Common myeloid progenitor, CD34-positive (primary cell): Measurements from ENCODE around the gene PNPLA2.

Experiments used
- CTCF ChIA-PET: fragments of 350-600 bp; sonication (Branson Sonifier 250); formaldehyde crosslinking; loops from one replicate; lab custom pipeline; 2021; ENCODE audit warnings: antibody characterized with exemption; lab: Charles Lee
- POLR2A ChIA-PET: fragments of 350-600 bp; sonication (Branson Sonifier 250); formaldehyde crosslinking; loops from one replicate; lab custom pipeline; 2021; ENCODE audit warnings: antibody characterized with exemption; lab: Charles Lee
- DNase-seq, 3 donors: peaks; one replicate each; pipeline versions ENCODE4 v3.0.0 to v3.0.0-alpha.2; 2013
- H3K27ac ChIP-seq, 2 experiments: 1 replicate in 1 of 2; 2 replicates in 1 of 2; pipeline ENCODE4 v1.7.0; 2013; ENCODE audit warnings: inconsistent platforms in 2 of 2, low read length in 2 of 2, mild to moderate bottlenecking in 2 of 2, low read depth in 1 of 2, moderate library complexity in 1 of 2; ENCODE audit not compliant: severe bottlenecking in 2 of 2, insufficient read depth in 1 of 2, poor library complexity in 1 of 2
- H3K27me3 ChIP-seq, 5 experiments: replicated peaks in 2 of 5; 1 replicate in 3 of 5; 2 replicates in 2 of 5; pipeline versions ENCODE4 v1.6.1 to v1.7.0; 2013; ENCODE audit warnings: low read length in 4 of 5, mild to moderate bottlenecking in 2 of 5, moderate library complexity in 2 of 5, inconsistent platforms in 1 of 5; ENCODE audit not compliant: insufficient read depth in 5 of 5, control insufficient read depth in 4 of 5
- H3K36me3 ChIP-seq, 4 experiments: 1 replicate in 2 of 4; 2 replicates in 2 of 4; pipeline versions ENCODE4 v1.6.1 to v1.7.0; 2013; ENCODE audit warnings: low read length in 3 of 4, control low read depth in 1 of 4, mild to moderate bottlenecking in 1 of 4; ENCODE audit not compliant: control insufficient read depth in 4 of 4, insufficient read depth in 4 of 4
- H3K4me1 ChIP-seq, 4 experiments: 1 replicate in 3 of 4; 2 replicates in 1 of 4; pipeline versions ENCODE4 v1.6.1 to v1.7.1; 2013; ENCODE audit warnings: low read length in 3 of 4, mild to moderate bottlenecking in 3 of 4, control low read depth in 1 of 4, inconsistent platforms in 1 of 4, moderate library complexity in 1 of 4; ENCODE audit not compliant: control insufficient read depth in 4 of 4, insufficient read depth in 4 of 4; ENCODE audit errors: control extremely low read depth in 1 of 4
- H3K4me3 ChIP-seq, 7 experiments: 1 replicate in 4 of 7; 2 replicates in 3 of 7; pipeline versions ENCODE4 v1.5.1 to v1.7.0; 2013; ENCODE audit warnings: mild to moderate bottlenecking in 7 of 7, low read length in 6 of 7, moderate library complexity in 6 of 7, inconsistent platforms in 2 of 7, low read depth in 2 of 7, control low read depth in 1 of 7; ENCODE audit not compliant: insufficient read depth in 4 of 7, control insufficient read depth in 1 of 7; ENCODE audit errors: extremely low read depth in 1 of 7
- H3K9me3 ChIP-seq, 5 experiments: 1 replicate in 4 of 5; 2 replicates in 1 of 5; pipeline versions ENCODE4 v1.6.1 to v1.7.1; 2013; ENCODE audit warnings: low read length in 4 of 5, mild to moderate bottlenecking in 2 of 5, inconsistent platforms in 1 of 5, low read depth in 1 of 5, moderate library complexity in 1 of 5; ENCODE audit not compliant: control insufficient read depth in 4 of 5, insufficient read depth in 2 of 5; ENCODE audit errors: control extremely low read depth in 1 of 5
- WGBS: methylation state at CpG from one replicate; pipeline ENCODE4 v1.1.5; 2013; ENCODE audit not compliant: insufficient coverage; 5-methylcytosine and 5-hydroxymethylcytosine counted together

PNPLA2 gene

DNA sequence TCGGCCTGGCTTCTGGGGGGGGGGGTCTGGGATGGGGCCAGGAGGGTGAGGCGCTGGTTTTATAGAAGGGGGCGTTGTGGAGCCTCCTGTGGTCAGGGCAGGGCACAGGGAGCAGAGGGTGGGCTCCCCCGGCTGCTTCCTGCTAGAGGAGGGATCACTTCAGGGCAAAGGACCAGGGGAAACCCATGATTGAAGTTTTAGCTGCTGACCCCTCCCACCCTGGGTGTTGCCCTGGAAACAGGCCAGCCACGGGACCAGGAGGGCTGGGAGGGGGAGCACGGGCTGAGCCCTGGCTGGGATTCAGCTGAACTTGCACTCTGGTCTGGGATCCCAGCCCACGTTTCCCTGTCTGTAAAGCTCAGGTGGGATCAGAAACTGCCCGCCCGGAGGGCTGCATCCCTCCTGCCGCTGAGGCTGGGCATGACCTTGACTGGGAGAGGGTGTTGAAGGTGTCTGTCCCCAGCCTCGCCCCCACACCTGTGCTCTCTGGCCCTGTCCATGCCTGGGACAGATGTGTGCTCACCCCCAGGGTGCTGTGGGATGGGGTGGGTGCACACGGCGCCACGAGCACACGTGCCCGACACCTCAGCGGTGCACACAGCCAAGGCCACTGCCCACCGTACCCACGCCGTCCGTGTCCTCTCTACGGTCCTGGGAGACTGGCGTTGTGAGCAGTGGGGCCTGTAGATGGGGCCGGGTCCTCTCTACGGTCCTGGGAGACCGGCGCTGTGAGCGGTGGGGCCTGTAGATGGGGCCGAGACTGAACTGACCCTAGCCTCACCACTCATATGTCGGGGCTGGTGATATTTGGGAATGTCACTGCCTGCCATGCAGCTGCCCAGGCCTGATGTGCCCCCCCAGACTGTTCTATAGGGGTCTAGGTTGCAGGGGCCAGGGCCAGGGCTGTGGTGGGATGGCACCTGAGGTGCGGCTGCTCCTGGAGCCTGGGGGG lies 26.3 kb downstream of the PNPLA2 start:
- DNase-seq, result peak; percentile 86 to 96 (median 96)
- Histone ChIP-seq H3K4me1 (peaks cover 0 to 68% (median 66%) of the 10 kb centered on the region in 4 experiments), H3K9me3 (no peaks in the 10 kb centered on the region), H3K27me3 (peaks cover 0 to 6% (median 0%) of the 10 kb centered on the region in 5 experiments), H3K36me3 (peaks cover 0 to 8% (median 6%) of the 10 kb centered on the region in 4 experiments), H3K27ac (no peak overlapping the region), H3K4me3 (peak overlapping the region in 4 of 7 experiments; percentile 46 to 94 (median 68))
- POLR2A ChIA-PET, result interaction anchor here (0.6 to 0.9 kb wide), 5 partner anchors 10 to 132 kb away, joined by 3 to 6 read pairs (median 3); partner anchors contain the start of gene CD151
- CTCF ChIA-PET, result interaction anchor here (0.6 to 5.0 kb wide), 7 partner anchors 11 to 207 kb away, joined by 3 to 32 read pairs (median 8); partner anchors contain the start of gene PNPLA2
- 35% methylated on average over 24 of the region's 31 CpGs for WGBS

DNA sequence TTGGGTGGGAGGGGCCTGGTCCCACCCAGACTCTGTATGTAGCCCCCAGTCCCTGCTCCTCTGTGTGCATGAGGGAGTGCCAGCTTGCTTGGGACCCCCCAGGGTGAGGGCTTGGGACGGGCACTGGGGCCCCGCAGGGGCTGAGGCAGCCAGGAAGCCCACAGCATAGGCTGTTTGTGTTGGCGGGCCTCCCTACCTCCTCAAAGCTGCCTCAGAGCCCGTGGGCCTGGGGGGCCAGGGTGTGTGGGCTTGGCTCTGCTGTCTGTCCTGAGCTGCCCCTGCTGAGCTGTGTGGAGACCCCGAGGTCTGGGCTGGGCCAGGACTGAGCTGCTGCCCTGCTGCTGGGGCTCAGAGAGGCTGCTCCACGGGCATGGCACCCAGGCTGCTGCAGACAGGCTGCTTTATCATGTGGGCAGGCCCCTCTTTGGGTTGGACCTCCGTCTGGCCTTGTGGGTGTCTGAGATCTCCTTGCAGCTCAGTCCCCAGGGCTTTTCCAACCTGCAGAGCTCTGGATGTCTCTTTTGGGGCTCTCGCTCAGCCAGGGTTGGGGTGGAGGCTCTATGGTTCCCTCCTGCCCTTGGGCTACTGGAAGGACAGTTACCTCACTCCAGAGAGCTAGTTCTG lies 27.3 kb downstream of the PNPLA2 start:
- POLR2A ChIA-PET, result interaction anchor here (0.6 to 0.7 kb wide), 2 partner anchors 62 to 131 kb away, joined by 3 to 10 read pairs; no protein-coding TSS in a partner anchor
- Histone ChIP-seq H3K27me3 (peaks cover 0 to 7% (median 0%) of the 10 kb centered on the region in 5 experiments), H3K36me3 (no peaks in the 10 kb centered on the region), H3K4me3 (peak overlapping the region in 3 of 7 experiments; percentile 28 to 94 (median 29)), H3K9me3 (no peaks in the 10 kb centered on the region), H3K4me1 (peaks cover 0 to 65% (median 62%) of the 10 kb centered on the region in 4 experiments), H3K27ac (no peak overlapping the region)
- 19% methylated on average over 8 of the region's 8 CpGs for WGBS
- CTCF ChIA-PET, result interaction anchor here (0.7 to 5.0 kb wide), 9 partner anchors 9 to 206 kb away, joined by 3 to 32 read pairs (median 4); no protein-coding TSS in a partner anchor
- DNase-seq, result no peak

DNA sequence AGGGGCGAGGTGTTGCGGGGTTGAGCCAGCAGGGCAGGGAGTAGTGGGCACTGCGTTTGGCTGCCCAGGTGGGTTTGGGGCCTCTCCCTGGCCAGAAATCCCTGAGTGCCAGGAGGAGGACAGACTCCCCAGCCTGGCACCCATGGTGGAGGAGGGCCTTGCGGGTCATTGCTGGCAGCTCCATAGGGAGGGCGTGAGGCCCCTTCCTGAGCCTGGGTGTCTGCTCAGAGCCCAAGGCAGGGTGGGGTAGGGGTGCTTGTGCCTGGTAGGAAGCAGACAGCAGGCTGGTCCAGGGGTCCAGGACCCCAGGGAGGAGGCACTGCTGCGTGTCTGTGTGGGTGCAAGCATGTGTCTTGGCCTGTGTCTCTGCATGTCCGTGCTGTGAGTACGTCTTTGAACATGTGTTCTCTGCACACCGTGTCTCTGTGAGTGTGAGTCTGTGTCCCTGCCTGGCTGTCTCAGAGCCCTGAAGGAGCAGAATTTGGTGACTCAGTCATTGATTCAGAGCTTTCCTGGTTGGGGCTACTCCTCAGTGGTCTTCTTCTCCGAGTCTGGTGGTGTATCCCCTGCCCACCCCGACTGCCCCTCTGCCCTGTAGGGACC lies 27.9 kb downstream of the PNPLA2 start:
- no peaks in the 10 kb centered on the region for H3K9me3 ChIP-seq
- H3K27ac ChIP-seq, result no peak overlapping the region
- 87% methylated on average over 10 of the region's 11 CpGs for WGBS
- H3K4me3 ChIP-seq, result no peak overlapping the region
- CTCF ChIA-PET, result interaction anchor here (0.7 to 5.0 kb wide), 9 partner anchors 9 to 205 kb away, joined by 3 to 32 read pairs (median 4); no protein-coding TSS in a partner anchor
- H3K36me3 ChIP-seq, result no peaks in the 10 kb centered on the region
- peaks cover 0 to 7% (median 0%) of the 10 kb centered on the region in 5 experiments for H3K27me3 ChIP-seq
- peaks cover 0 to 59% (median 57%) of the 10 kb centered on the region in 4 experiments for H3K4me1 ChIP-seq
- POLR2A ChIA-PET, result interaction anchor here (0.6 to 1.6 kb wide), 2 partner anchors 13 to 61 kb away, joined by 3 to 10 read pairs; no protein-coding TSS in a partner anchor
- no peak for DNase-seq

DNA sequence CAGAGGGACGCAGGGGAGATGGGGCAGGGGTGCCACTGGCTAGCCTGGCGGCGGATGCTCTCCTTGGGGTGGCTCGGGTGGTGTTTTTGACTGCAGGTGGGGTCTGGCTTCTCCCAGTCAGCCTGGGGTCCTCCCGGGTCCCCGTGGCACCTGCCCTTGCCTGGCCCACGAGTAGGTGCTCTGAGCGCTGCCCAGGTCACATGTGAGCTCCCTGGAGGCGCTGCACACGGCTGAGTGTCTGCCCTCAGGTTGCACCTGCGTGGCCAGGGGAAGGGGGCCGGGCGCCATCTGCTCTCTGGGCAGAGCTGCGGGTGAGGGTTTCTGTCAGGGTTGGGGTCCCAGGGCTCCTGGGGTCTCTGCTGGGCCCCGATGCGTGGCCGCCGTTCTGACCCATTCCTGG lies 29.2 kb downstream of the PNPLA2 start:
- H3K36me3 ChIP-seq, result no peaks in the 10 kb centered on the region
- no peak overlapping the region for H3K4me3 ChIP-seq
- peaks cover 0 to 56% (median 54%) of the 10 kb centered on the region in 4 experiments for H3K4me1 ChIP-seq
- DNase-seq, result no peak
- ChIA-PET CTCF (interaction anchor here (0.7 to 5.0 kb wide), 11 partner anchors 9 to 204 kb away, joined by 3 to 32 read pairs (median 5); partner anchors contain the start of gene CD151), POLR2A (interaction anchor here (1.6 kb wide), 1 partner anchor 12 kb away, joined by 3 read pairs; no protein-coding TSS in a partner anchor)
- 78% methylated on average over 14 of the region's 18 CpGs for WGBS
- H3K27ac ChIP-seq, result no peak overlapping the region
- peaks cover 0 to 7% (median 0%) of the 10 kb centered on the region in 5 experiments for H3K27me3 ChIP-seq
- H3K9me3 ChIP-seq, result no peaks in the 10 kb centered on the region

DNA sequence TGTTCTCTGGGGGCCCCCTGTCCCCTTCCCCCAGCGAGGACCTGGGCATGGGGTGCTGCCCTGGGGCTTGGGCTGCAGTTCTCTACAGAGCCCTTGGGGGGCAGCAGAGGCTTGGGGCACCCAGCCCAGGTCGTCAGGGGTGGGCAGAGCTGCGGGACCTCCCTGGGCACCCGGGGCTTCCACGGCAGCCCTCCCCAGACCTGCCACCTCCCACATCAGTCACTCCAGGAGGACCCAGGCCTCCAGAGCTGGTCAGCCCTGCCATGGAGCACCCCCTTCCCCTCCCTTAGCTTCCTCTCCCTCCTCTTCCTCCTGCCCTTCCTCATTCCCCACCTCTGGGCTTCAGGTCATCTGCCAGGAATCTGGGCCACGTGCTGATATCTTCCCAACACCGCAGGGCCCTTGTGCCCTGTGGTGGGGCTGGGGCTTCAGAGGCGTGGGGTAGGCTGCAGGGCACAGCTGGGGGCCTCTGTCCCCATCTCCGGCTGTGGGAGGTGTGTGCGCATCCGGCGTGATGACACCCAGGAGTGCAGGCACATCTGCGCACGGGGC lies 29.7 kb downstream of the PNPLA2 start:
- Histone ChIP-seq H3K4me1 (peaks cover 0 to 52% (median 49%) of the 10 kb centered on the region in 4 experiments), H3K27ac (no peak overlapping the region), H3K4me3 (peak overlapping the region in 1 of 7 experiments; percentile 10), H3K27me3 (peaks cover 0 to 7% (median 0%) of the 10 kb centered on the region in 5 experiments), H3K9me3 (no peaks in the 10 kb centered on the region), H3K36me3 (no peaks in the 10 kb centered on the region)
- ChIA-PET POLR2A (no interaction called here), CTCF (interaction anchor here (0.7 to 5.0 kb wide), 13 partner anchors 9 to 204 kb away, joined by 3 to 32 read pairs (median 5); partner anchors contain the start of gene CD151)
- peak; percentile 36 to 63 (median 57) for DNase-seq
- 45% methylated on average over 11 of the region's 14 CpGs for WGBS
